ENCODE data around the gene OR5H6.

DNA sequence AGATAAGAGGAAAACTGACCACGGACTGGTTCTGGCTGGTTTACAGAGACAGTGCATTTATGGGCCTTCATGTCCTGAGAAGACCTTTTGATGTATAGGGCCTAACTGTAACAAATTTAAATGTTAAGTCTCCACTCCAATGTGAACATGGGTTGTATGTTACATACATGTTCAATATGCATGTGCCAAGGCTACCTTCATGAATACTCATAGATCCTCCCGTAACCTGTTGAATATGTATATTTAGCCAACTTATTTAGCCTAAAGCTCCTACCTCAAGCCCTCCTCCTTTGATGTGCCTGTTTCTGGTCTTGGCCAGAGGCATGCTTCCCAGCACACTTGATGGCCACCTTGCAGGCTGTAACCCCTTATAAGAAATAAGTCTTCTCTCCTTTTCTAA lies 18.2 kb downstream of the OR5H6 start, which contains the start of gene OR5H2:
- no peak for TF ChIP-seq POLR2A (IDR thresholded peaks at IDR 0.05)
- TF ChIP-seq, protein P1, sequence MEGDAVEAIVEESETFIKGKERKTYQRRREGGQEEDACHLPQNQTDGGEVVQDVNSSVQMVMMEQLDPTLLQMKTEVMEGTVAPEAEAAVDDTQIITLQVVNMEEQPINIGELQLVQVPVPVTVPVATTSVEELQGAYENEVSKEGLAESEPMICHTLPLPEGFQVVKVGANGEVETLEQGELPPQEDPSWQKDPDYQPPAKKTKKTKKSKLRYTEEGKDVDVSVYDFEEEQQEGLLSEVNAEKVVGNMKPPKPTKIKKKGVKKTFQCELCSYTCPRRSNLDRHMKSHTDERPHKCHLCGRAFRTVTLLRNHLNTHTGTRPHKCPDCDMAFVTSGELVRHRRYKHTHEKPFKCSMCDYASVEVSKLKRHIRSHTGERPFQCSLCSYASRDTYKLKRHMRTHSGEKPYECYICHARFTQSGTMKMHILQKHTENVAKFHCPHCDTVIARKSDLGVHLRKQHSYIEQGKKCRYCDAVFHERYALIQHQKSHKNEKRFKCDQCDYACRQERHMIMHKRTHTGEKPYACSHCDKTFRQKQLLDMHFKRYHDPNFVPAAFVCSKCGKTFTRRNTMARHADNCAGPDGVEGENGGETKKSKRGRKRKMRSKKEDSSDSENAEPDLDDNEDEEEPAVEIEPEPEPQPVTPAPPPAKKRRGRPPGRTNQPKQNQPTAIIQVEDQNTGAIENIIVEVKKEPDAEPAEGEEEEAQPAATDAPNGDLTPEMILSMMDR (IDR thresholded peaks at IDR 0.05), result no peak
